ENCODE measurements around the gene SPANXA1.
"Not testable (repeated sequence)": the region's sequence is repeated elsewhere in the genome, so short reads cannot be mapped to it uniquely, and the experiment has no call there.

The SPANXA1 gene

GRCh38 chrX:141584638-141585037, at the start of gene SPANXA1:
Gene SPANXA1, minus strand, starts transcription at chrX:141584738. Its CDS starts 60 bp downstream, at chrX:141584678.
- not testable (repeated sequence) for DNase-seq (ENCODE audit: low read depth); H3K4me3 ChIP-seq (ENCODE audit: low read length)

- H3K4me3 ChIP-seq (ENCODE audit: low read length): no peak overlapping the region
- no peak for TF ChIP-seq CTCF (conservative IDR thresholded peaks at IDR 0.05; ENCODE audit: low read length)
- DNase-seq (ENCODE audit: low read depth): no peak
These were observed 47.6 kb upstream of the SPANXA1 start for GRCh38 chrX:141632124-141632523.

GRCh38 chrX:141619336-141619735, 34.8 kb upstream of the SPANXA1 start:
- H3K4me3 ChIP-seq (ENCODE audit: low read length): no peak overlapping the region
- TF ChIP-seq CTCF (conservative IDR thresholded peaks at IDR 0.05; ENCODE audit: low read length): no peak
- peak; percentile 56 for DNase-seq (ENCODE audit: low read depth)

- H3K4me3 ChIP-seq (ENCODE audit: low read length): no peak overlapping the region
- no peak for DNase-seq (ENCODE audit: low read depth)
- TF ChIP-seq CTCF (conservative IDR thresholded peaks at IDR 0.05; ENCODE audit: low read length): no peak
These were observed 24.6 kb upstream of the SPANXA1 start for GRCh38 chrX:141609111-141609510.

GRCh38 chrX:141589408-141589807, 4.9 kb upstream of the SPANXA1 start, which contains the start of gene SPANXA2:
Gene SPANXA2, plus strand, starts transcription at chrX:141589708. Its CDS starts 60 bp downstream, at chrX:141589768.
- not testable (repeated sequence) for H3K4me3 ChIP-seq (ENCODE audit: low read length); DNase-seq (ENCODE audit: low read depth)

- H3K4me3 ChIP-seq (ENCODE audit: low read length); DNase-seq (ENCODE audit: low read depth): not testable (repeated sequence)
These were observed 42.0 kb downstream of the SPANXA1 start for GRCh38 chrX:141542551-141542950.
